Suprapubic skin (tissue), 4 donors: ENCODE data around the gene CTNNA2.

Source experiments
- CTCF ChIP-seq, 2 donors: fragments of 200-600 bp in 1 of 2; fragments of 450-650 bp in 1 of 2; sonication (generic) in 1 of 2; IDR thresholded peaks; one replicate each; pipeline ENCODE4 v1.5.1; 2016 to 2019; ENCODE audit warnings: antibody characterized with exemption in 2 of 2, mild to moderate bottlenecking in 1 of 2, moderate library complexity in 1 of 2
- POLR2A ChIP-seq, 2 donors: fragments of 450-650 bp; IDR thresholded peaks; one replicate each; pipeline ENCODE4 v1.6.1; 2017; ENCODE audit warnings: antibody characterized with exemption in 2 of 2, mild to moderate bottlenecking in 2 of 2, moderate library complexity in 2 of 2
- POLR2AphosphoS5 ChIP-seq, 3 donors: sonication (generic); formaldehyde crosslinking; IDR thresholded peaks; one replicate each; pipeline ENCODE4 v1.6.1; 2017; ENCODE audit warnings: antibody characterized with exemption in 3 of 3

- TF ChIP-seq POLR2AphosphoS5 (IDR thresholded peaks at IDR 0.05) (no peak), CTCF (IDR thresholded peaks at IDR 0.05) (no peak), POLR2A (IDR thresholded peaks at IDR 0.05) (no peak)
Measured at GRCh38 chr2:79569048-79569447, 56.2 kb downstream of the CTNNA2 start.
